Activated naive CD8-positive, alpha-beta T cell treated with anti-CD3 and anti-CD28 coated beads, Interleukin-2, amount 50 U/mL, for 16 hours (primary cell): ENCODE results near the gene CORO2A.
"Not testable (repeated sequence)": the region's sequence is repeated elsewhere in the genome, so short reads cannot be mapped to it uniquely, and the experiment has no call there.

ENCODE experiments used
- DNase-seq: peaks from one replicate; pipeline ENCODE4 v3.0.0-alpha.2; 2020; ENCODE audit warnings: low read depth, low spot score

CORO2A gene

GRCh38 chr9:98117984-98118639, 74.3 kb downstream of the CORO2A start:
- no peak for DNase-seq

GRCh38 chr9:98117097-98117496, 75.3 kb downstream of the CORO2A start:
- DNase-seq: not testable (repeated sequence)

GRCh38 chr9:98109052-98109451, 83.4 kb downstream of the CORO2A start:
- no peak for DNase-seq

GRCh38 chr9:98108531-98109031, 83.9 kb downstream of the CORO2A start:
- no peak for DNase-seq

- DNase-seq: no peak
These were observed 84.5 kb downstream of the CORO2A start for GRCh38 chr9:98107926-98108325.

- no peak for DNase-seq
These were observed 87.4 kb downstream of the CORO2A start for GRCh38 chr9:98105006-98105405.

GRCh38 chr9:98104445-98104881, 88.0 kb downstream of the CORO2A start:
- no peak for DNase-seq

GRCh38 chr9:98101868-98102273, 90.6 kb downstream of the CORO2A start:
- peak; percentile 54 for DNase-seq

GRCh38 chr9:98101416-98101815, 91.0 kb downstream of the CORO2A start:
- no peak for DNase-seq

- no peak for DNase-seq
These were observed 92.0 kb downstream of the CORO2A start for GRCh38 chr9:98100456-98100855.

GRCh38 chr9:98099898-98100297, 92.5 kb downstream of the CORO2A start:
- DNase-seq: no peak

- no peak for DNase-seq
These were observed 93.1 kb downstream of the CORO2A start for GRCh38 chr9:98099346-98099745.

- no peak for DNase-seq
These were observed 94.6 kb downstream of the CORO2A start for GRCh38 chr9:98097836-98098235.

- no peak for DNase-seq
These were observed 96.3 kb downstream of the CORO2A start for GRCh38 chr9:98096091-98096490.

GRCh38 chr9:98095401-98095800, 97.0 kb downstream of the CORO2A start:
- DNase-seq: no peak

- DNase-seq: no peak
These were observed 97.6 kb downstream of the CORO2A start for GRCh38 chr9:98094851-98095250.

GRCh38 chr9:98094316-98094715, 98.1 kb downstream of the CORO2A start:
- DNase-seq: no peak

GRCh38 chr9:98092613-98092931, 99.9 kb downstream of the CORO2A start:
- no peak for DNase-seq

GRCh38 chr9:98091735-98092612, 100.5 kb downstream of the CORO2A start:
- DNase-seq: no peak

- not testable (repeated sequence) for DNase-seq
These were observed 101.8 kb downstream of the CORO2A start for GRCh38 chr9:98090674-98091073.

GRCh38 chr9:98087420-98088354, 104.8 kb downstream of the CORO2A start:
- no peak for DNase-seq

GRCh38 chr9:98086461-98086860, 106.0 kb downstream of the CORO2A start:
- DNase-seq: no peak
